ENCODE results near the gene MAPK1. TPM values are rescaled to one million over a fixed set of nuclear protein-coding genes. Genes with fewer than 3 reads are reported as not detected.
A peak's percentile ranks its signal among the peaks of the same experiment; 100 is the strongest.

The MAPK1 gene
- total and polyA plus RNA-seq, 2 donors (not counting 3 experiments of a cell fraction or from before 2014, with no cell fraction given), result 50.9 to 163 TPM

DNA sequence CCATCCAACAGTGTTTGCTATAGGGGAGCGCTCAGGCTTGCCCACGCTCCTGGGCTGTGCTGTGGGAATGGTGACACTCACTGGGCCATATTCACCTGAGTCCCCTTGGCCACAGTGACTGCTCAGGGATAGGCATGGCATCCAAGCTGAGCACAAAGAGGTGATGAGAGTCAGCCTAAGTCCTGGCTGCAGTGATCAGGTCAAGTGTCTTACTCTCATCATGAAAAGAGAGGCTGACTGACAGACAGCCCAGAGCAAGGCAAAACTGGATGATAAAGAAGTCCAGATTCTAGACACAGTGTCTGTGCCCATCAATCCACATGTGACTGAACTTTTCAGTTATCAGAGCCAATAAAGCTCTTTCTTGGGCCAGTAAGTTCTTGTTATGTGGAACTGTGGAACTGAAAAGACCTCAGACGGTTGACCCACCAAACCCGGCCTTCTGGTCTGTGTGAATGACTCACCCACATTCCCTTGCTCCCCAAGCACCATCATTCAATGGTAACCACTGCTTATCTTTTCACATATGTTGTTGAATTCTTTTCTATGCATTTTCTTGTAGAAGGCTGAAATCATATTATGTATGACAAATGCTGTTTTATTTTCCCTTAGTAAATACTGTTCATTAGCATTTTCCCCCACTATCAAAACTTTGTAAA lies 88.6 kb downstream of the MAPK1 start:
- H2AFZ ChIP-seq (ENCODE audit: low read depth, low read length), result no peak overlapping the region
- FAIRE-seq (peak; percentile 72), DNase-seq (ENCODE audit: low read depth, low spot score) (no peak)
- H3K4me2 ChIP-seq (ENCODE audit: insufficient read depth, low read length), result no peak overlapping the region
- no peak overlapping the region for H3K4me3 ChIP-seq (replicated peaks in 1 of 3; ENCODE audit: insufficient read depth in 1 of 3, low read depth in 1 of 3, low read length in 3 of 3)
- no TSS peak for BruUV-seq (replicated peaks)
- no peaks in the 10 kb centered on the region for H3K9me1 ChIP-seq (replicated peaks; ENCODE audit: control insufficient read depth, extremely low read depth, insufficient read depth, low read length)
- ChIA-PET POLR2A (no interaction called here), CTCF (interaction anchor here (0.8 kb wide), 1 partner anchor 10 kb away, joined by 3 read pairs; no protein-coding TSS in a partner anchor)
- H3K36me3 ChIP-seq (ENCODE audit: control insufficient read depth in 2 of 2, extremely low read depth in 1 of 2, insufficient read depth in 2 of 2, low read length in 2 of 2), result peaks cover 3 to 12% of the 10 kb centered on the region in 2 experiments
- no peak overlapping the region for H3K27ac ChIP-seq (ENCODE audit: insufficient read depth, low read depth, low read length)
- H3K27me3 ChIP-seq (ENCODE audit: control insufficient read depth in 2 of 2, insufficient read depth in 2 of 2, low read length in 2 of 2), result no peaks in the 10 kb centered on the region
- dilution Hi-C loops (cut with MboI; ENCODE audit: extremely low pct_ligation_motif_present, low sequenced_read_pairs), result no loop called here
- TF ChIP-seq FOS (IDR thresholded peaks at IDR 0.05; ENCODE audit: borderline replicate concordance, insufficient read depth, low read length) (no peak), JUN (IDR thresholded peaks at IDR 0.05; ENCODE audit: borderline replicate concordance, insufficient read depth, insufficient read length, low read depth) (peak; percentile 15)
- no peaks in the 10 kb centered on the region for H4K20me1 ChIP-seq (replicated peaks; ENCODE audit: control insufficient read depth, extremely low read depth, insufficient read depth, low read length)
- H3K79me2 ChIP-seq (ENCODE audit: control insufficient read depth, insufficient read depth, low read length), result peaks cover 1% of the 10 kb centered on the region
- intact Hi-C loops (cut with micrococcal nuclease), result loop anchor here (5.0 kb wide), 1 partner anchor 88 kb away; the partner anchor contains the start of gene MAPK1
- H3K9me3 ChIP-seq (replicated peaks; ENCODE audit: control insufficient read depth, insufficient read depth, low read length), result no peaks in the 10 kb centered on the region
- no peaks in the 10 kb centered on the region for H3K4me1 ChIP-seq (ENCODE audit: control insufficient read depth, extremely low read depth, insufficient read depth, low read length)
- no peak overlapping the region for H3K9ac ChIP-seq (replicated peaks; ENCODE audit: extremely low read depth, insufficient read depth, low read length)

DNA sequence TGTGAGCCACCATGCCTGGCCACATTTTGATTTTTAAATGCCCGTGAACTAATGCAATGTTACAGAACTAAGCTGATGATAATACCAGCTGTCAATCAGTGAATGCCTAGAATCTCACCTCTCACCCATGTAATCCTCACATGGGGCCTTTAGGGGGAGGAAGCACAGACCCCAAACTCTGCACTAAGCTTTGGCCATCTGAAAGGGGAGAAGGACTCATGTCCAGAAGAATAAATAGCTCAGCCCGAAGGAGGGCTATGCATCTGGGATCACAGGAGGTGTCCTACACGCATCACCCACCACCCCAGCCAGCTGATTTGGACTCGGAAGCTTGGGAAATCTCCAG lies 95.8 kb downstream of the MAPK1 start:
- Histone ChIP-seq H3K4me3 (replicated peaks in 1 of 3; ENCODE audit: insufficient read depth in 1 of 3, low read depth in 1 of 3, low read length in 3 of 3) (no peak overlapping the region), H3K36me3 (ENCODE audit: control insufficient read depth in 2 of 2, extremely low read depth in 1 of 2, insufficient read depth in 2 of 2, low read length in 2 of 2) (peaks cover 25 to 27% of the 10 kb centered on the region in 2 experiments), H3K4me1 (ENCODE audit: control insufficient read depth, extremely low read depth, insufficient read depth, low read length) (no peaks in the 10 kb centered on the region), H2AFZ (ENCODE audit: low read depth, low read length) (no peak overlapping the region), H3K4me2 (ENCODE audit: insufficient read depth, low read length) (no peak overlapping the region), H3K9me1 (replicated peaks; ENCODE audit: control insufficient read depth, extremely low read depth, insufficient read depth, low read length) (no peaks in the 10 kb centered on the region), H3K9ac (replicated peaks; ENCODE audit: extremely low read depth, insufficient read depth, low read length) (no peak overlapping the region), H3K9me3 (replicated peaks; ENCODE audit: control insufficient read depth, insufficient read depth, low read length) (no peaks in the 10 kb centered on the region), H4K20me1 (replicated peaks; ENCODE audit: control insufficient read depth, extremely low read depth, insufficient read depth, low read length) (no peaks in the 10 kb centered on the region), H3K79me2 (ENCODE audit: control insufficient read depth, insufficient read depth, low read length) (no peaks in the 10 kb centered on the region), H3K27me3 (ENCODE audit: control insufficient read depth in 2 of 2, insufficient read depth in 2 of 2, low read length in 2 of 2) (no peaks in the 10 kb centered on the region), H3K27ac (ENCODE audit: insufficient read depth, low read depth, low read length) (no peak overlapping the region)
- dilution Hi-C loops (cut with MboI; ENCODE audit: extremely low pct_ligation_motif_present, low sequenced_read_pairs) (no loop called here), intact Hi-C loops (cut with micrococcal nuclease) (no loop called here)
- no TSS peak for BruUV-seq (replicated peaks)
- no peak for FAIRE-seq
- ChIA-PET POLR2A (no interaction called here), CTCF (interaction anchor here (0.6 to 1.5 kb wide), 4 partner anchors 9 to 181 kb away, joined by 3 to 5 read pairs (median 3); partner anchors contain the start of gene PPM1F)
- TF ChIP-seq FOS (IDR thresholded peaks at IDR 0.05; ENCODE audit: borderline replicate concordance, insufficient read depth, low read length), result no peak
- no peak for TF ChIP-seq POLR2AphosphoS5 (IDR thresholded peaks at IDR 0.05; ENCODE audit: insufficient read depth, low read depth, low read length)
- no peak for TF ChIP-seq EZH2 (IDR thresholded peaks at IDR 0.05; ENCODE audit: borderline replicate concordance, low read depth, low read length, severe bottlenecking)
- TF ChIP-seq JUN (IDR thresholded peaks at IDR 0.05; ENCODE audit: borderline replicate concordance, insufficient read depth, insufficient read length, low read depth), result no peak
- TF ChIP-seq GATA2 (IDR thresholded peaks at IDR 0.05; ENCODE audit: insufficient read depth, insufficient read length, low read depth, low read length), result no peak
- no peak for TF ChIP-seq POLR2A (IDR thresholded peaks at IDR 0.05; ENCODE audit: low read depth, low read length)
- TF ChIP-seq, protein P1, sequence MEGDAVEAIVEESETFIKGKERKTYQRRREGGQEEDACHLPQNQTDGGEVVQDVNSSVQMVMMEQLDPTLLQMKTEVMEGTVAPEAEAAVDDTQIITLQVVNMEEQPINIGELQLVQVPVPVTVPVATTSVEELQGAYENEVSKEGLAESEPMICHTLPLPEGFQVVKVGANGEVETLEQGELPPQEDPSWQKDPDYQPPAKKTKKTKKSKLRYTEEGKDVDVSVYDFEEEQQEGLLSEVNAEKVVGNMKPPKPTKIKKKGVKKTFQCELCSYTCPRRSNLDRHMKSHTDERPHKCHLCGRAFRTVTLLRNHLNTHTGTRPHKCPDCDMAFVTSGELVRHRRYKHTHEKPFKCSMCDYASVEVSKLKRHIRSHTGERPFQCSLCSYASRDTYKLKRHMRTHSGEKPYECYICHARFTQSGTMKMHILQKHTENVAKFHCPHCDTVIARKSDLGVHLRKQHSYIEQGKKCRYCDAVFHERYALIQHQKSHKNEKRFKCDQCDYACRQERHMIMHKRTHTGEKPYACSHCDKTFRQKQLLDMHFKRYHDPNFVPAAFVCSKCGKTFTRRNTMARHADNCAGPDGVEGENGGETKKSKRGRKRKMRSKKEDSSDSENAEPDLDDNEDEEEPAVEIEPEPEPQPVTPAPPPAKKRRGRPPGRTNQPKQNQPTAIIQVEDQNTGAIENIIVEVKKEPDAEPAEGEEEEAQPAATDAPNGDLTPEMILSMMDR (IDR thresholded peaks at IDR 0.05; ENCODE audit: extremely low read depth in 1 of 2, insufficient read depth in 1 of 2, low read depth in 1 of 2, low read length in 2 of 2), result no peak
- TF ChIP-seq, protein P2, sequence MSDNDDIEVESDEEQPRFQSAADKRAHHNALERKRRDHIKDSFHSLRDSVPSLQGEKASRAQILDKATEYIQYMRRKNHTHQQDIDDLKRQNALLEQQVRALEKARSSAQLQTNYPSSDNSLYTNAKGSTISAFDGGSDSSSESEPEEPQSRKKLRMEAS (IDR thresholded peaks at IDR 0.05; ENCODE audit: insufficient read depth, insufficient read length), result no peak
- no peak for TF ChIP-seq MYC (IDR thresholded peaks at IDR 0.05; ENCODE audit: low read depth, low read length)
- DNase-seq (ENCODE audit: low read depth, low spot score), result no peak

Data from endothelial cell of umbilical vein (primary cell).